IMR-90 (cell line): ENCODE measurements around the gene MROH2A. TPM values are rescaled to one million over a fixed set of nuclear protein-coding genes. Genes with fewer than 3 reads are reported as not detected.

Source experiments
- ATAC-seq: fragments of 200-7000 bp; cut with Tn5 transposase; 2 replicates; pipeline ENCODE4 v1.9.1; 2020; ENCODE audit warnings: low read depth, mild to moderate bottlenecking, moderate library complexity
- BruUV-seq: library from RNA; stranded (reverse); fragments of 400-500 nt; replicated peaks from 2 replicates; lab custom pipeline; 2021; lab: Mats Ljungman, UMichigan
- CTCF ChIA-PET: fragments of 300-600 bp; formaldehyde crosslinking; extraction: SDS; loops from one replicate; lab custom pipeline; 2021; ENCODE audit warnings: antibody characterized with exemption; lab: Yijun Ruan, JAX
- POLR2A ChIA-PET: fragments of 300-600 bp; sonication (Branson Sonifier 250); formaldehyde crosslinking; loops from one replicate; lab custom pipeline; 2022; ENCODE audit warnings: antibody characterized with exemption; ENCODE audit not compliant: unreplicated experiment; lab: Charles Lee
- DNase-seq: peaks from one replicate; pipeline ENCODE4 v3.0.0; 2013
- H2AFZ ChIP-seq: replicated peaks from 2 replicates; pipeline ENCODE3; 2013; ENCODE audit warnings: low read length, mild to moderate bottlenecking; ENCODE audit not compliant: poor library complexity
- H2AK5ac ChIP-seq: 2 replicates; pipeline ENCODE4 v1.6.1; 2013; ENCODE audit warnings: low read depth, low read length, inconsistent platforms
- H2AK9ac ChIP-seq: replicated peaks from 2 replicates; pipeline ENCODE3; 2013; ENCODE audit warnings: mild to moderate bottlenecking, low read depth, low read length, moderate library complexity; ENCODE audit not compliant: poor library complexity
- H2BK120ac ChIP-seq: 2 replicates; pipeline ENCODE4 v1.6.1; 2013; ENCODE audit warnings: low read depth, low read length, inconsistent platforms
- H2BK15ac ChIP-seq: 3 replicates; pipeline ENCODE4 v1.6.1; 2013; ENCODE audit warnings: low read depth, low read length, inconsistent platforms
- H2BK20ac ChIP-seq: 2 replicates; pipeline ENCODE4 v1.6.1; 2013; ENCODE audit warnings: low read depth, mild to moderate bottlenecking, inconsistent platforms, low read length, moderate library complexity
- H2BK5ac ChIP-seq: 2 replicates; pipeline ENCODE4 v1.6.1; 2013; ENCODE audit warnings: mild to moderate bottlenecking, low read depth, low read length, inconsistent platforms; ENCODE audit not compliant: poor library complexity, severe bottlenecking
- H3K14ac ChIP-seq: replicated peaks from 2 replicates; pipeline ENCODE4 v1.6.1; 2013; ENCODE audit warnings: low read depth, low read length, inconsistent platforms
- H3K18ac ChIP-seq: 2 replicates; pipeline ENCODE4 v1.6.1; 2013; ENCODE audit warnings: low read depth, low read length, control low read depth
- H3K23ac ChIP-seq: 2 replicates; pipeline ENCODE4 v1.6.1; 2013; ENCODE audit warnings: low read depth, low read length, inconsistent platforms
- H3K27ac ChIP-seq: 2 replicates; pipeline ENCODE4 v1.5.1; 2013; ENCODE audit warnings: mild to moderate bottlenecking, control low read depth, low read length; ENCODE audit not compliant: insufficient read depth
- H3K27me3 ChIP-seq: 2 replicates; pipeline ENCODE4 v1.6.1; 2013; ENCODE audit warnings: low read length; ENCODE audit not compliant: control insufficient read depth, insufficient read depth
- H3K36me3 ChIP-seq: 2 replicates; pipeline ENCODE4 v1.6.1; 2013; ENCODE audit warnings: low read length, mixed read lengths; ENCODE audit not compliant: control insufficient read depth, insufficient read depth
- H3K4ac ChIP-seq: 2 replicates; pipeline ENCODE4 v1.6.1; 2013; ENCODE audit warnings: low read depth, low read length, inconsistent platforms
- H3K4me1 ChIP-seq: 2 replicates; pipeline ENCODE4 v1.6.1; 2013; ENCODE audit warnings: low read length, mixed read lengths; ENCODE audit not compliant: control insufficient read depth, insufficient read depth
- H3K4me2 ChIP-seq: 2 replicates; pipeline ENCODE4 v1.6.1; 2013; ENCODE audit warnings: low read depth, mild to moderate bottlenecking, control low read depth, low read length, moderate library complexity
- H3K4me3 ChIP-seq: 2 replicates; pipeline ENCODE4 v1.5.1; 2013; ENCODE audit warnings: low read depth, mild to moderate bottlenecking, control low read depth, low read length, moderate library complexity; ENCODE audit not compliant: insufficient read depth
- H3K56ac ChIP-seq: 2 replicates; pipeline ENCODE4 v1.6.1; 2013; ENCODE audit warnings: low read length, inconsistent platforms; ENCODE audit not compliant: insufficient read depth; ENCODE audit errors: extremely low read depth
- H3K79me1 ChIP-seq, 2 experiments: 2 replicates each; pipeline ENCODE4 v1.6.1; 2013; ENCODE audit warnings: low read length in 2 of 2, inconsistent platforms in 1 of 2, low read depth in 1 of 2
- H3K9ac ChIP-seq: 2 replicates; pipeline ENCODE4 v1.6.1; 2013; ENCODE audit warnings: low read depth, low read length, control low read depth
- H3K9me1 ChIP-seq: 2 replicates; pipeline ENCODE4 v1.6.1; 2013; ENCODE audit warnings: low read length, inconsistent platforms; ENCODE audit not compliant: insufficient read depth
- H3K9me3 ChIP-seq: 2 replicates; pipeline ENCODE4 v1.6.1; 2013; ENCODE audit warnings: low read length; ENCODE audit not compliant: control insufficient read depth, insufficient read depth
- H4K20me1 ChIP-seq: 2 replicates; pipeline ENCODE4 v1.6.1; 2013; ENCODE audit warnings: low read length, inconsistent platforms; ENCODE audit not compliant: insufficient read depth
- H4K5ac ChIP-seq: 2 replicates; pipeline ENCODE4 v1.6.1; 2013; ENCODE audit warnings: mild to moderate bottlenecking, low read depth, low read length, control low read depth
- H4K8ac ChIP-seq, 2 experiments: 2 replicates each; pipeline ENCODE4 v1.6.1; 2013; ENCODE audit warnings: low read depth in 2 of 2, low read length in 2 of 2, control low read depth in 1 of 2, inconsistent platforms in 1 of 2
- H4K91ac ChIP-seq: 2 replicates; pipeline ENCODE4 v1.6.1; 2013; ENCODE audit warnings: low read depth, low read length, inconsistent platforms; ENCODE audit not compliant: insufficient read depth
- BHLHE40 ChIP-seq: fragments of 150-350 bp; IDR thresholded peaks from 2 replicates; pipeline ENCODE4 v1.6.1; 2016; ENCODE audit warnings: mild to moderate bottlenecking, low read depth, low read length
- CEBPB ChIP-seq: IDR thresholded peaks from 2 replicates; pipeline ENCODE4 v1.6.1; 2012; ENCODE audit warnings: low read depth, low read length, improper control_type of control experiment
- CTCF ChIP-seq: conservative IDR thresholded peaks from 2 replicates; pipeline ENCODE4 v1.5.1; 2012; ENCODE audit warnings: mild to moderate bottlenecking, low read depth, low read length, improper control_type of control experiment
- ELK1 ChIP-seq: fragments of 150-350 bp; IDR thresholded peaks from 2 replicates; pipeline ENCODE4 v1.6.1; 2016; ENCODE audit warnings: low read depth, mild to moderate bottlenecking, low read length, moderate library complexity, borderline replicate concordance
- FOS ChIP-seq: fragments of 150-350 bp; IDR thresholded peaks from 2 replicates; pipeline ENCODE4 v1.6.1; 2016; ENCODE audit warnings: low read depth, low read length
- MAFK ChIP-seq: IDR thresholded peaks from 2 replicates; pipeline ENCODE4 v1.6.1; 2012; ENCODE audit warnings: low read depth, low read length, improper control_type of control experiment
- MAZ ChIP-seq: IDR thresholded peaks from 2 replicates; pipeline ENCODE4 v1.6.1; 2012; ENCODE audit warnings: low read depth, mild to moderate bottlenecking, low read length, improper control_type of control experiment, moderate library complexity, borderline replicate concordance
- MXI1 ChIP-seq: IDR thresholded peaks from 2 replicates; pipeline ENCODE4 v1.6.1; 2012; ENCODE audit warnings: low read depth, mild to moderate bottlenecking, low read length, moderate library complexity, borderline replicate concordance
- NFE2L2 ChIP-seq: fragments of 150-350 bp; IDR thresholded peaks from 2 replicates; pipeline ENCODE4 v1.6.1; 2016; ENCODE audit warnings: low read depth, mild to moderate bottlenecking, low read length
- POLR2A ChIP-seq: IDR thresholded peaks from 2 replicates; pipeline ENCODE4 v1.6.1; 2012; ENCODE audit warnings: mild to moderate bottlenecking, low read depth, low read length
- RFX5 ChIP-seq: IDR thresholded peaks from 2 replicates; pipeline ENCODE4 v1.8.0; 2012; ENCODE audit warnings: low read depth, mild to moderate bottlenecking, low read length, moderate library complexity
- SMC3 ChIP-seq: fragments of 150-350 bp; IDR thresholded peaks from 2 replicates; pipeline ENCODE4 v1.6.1; 2016; ENCODE audit warnings: low read depth, mild to moderate bottlenecking, antibody characterized with exemption, low read length, moderate library complexity
- USF2 ChIP-seq: fragments of 150-350 bp; IDR thresholded peaks from 2 replicates; pipeline ENCODE4 v1.6.1; 2017; ENCODE audit warnings: mild to moderate bottlenecking, antibody characterized with exemption, low read length, low read depth
- WGBS, 2 experiments: methylation state at CpG; one replicate each; pipeline versions ENCODE4 v1.1.5 to v1.1.7; 2013; ENCODE audit warnings: missing lambda C conversion rate in 2 of 2; ENCODE audit not compliant: insufficient read length in 1 of 2; ENCODE audit errors: extremely low coverage in 2 of 2; 5-methylcytosine and 5-hydroxymethylcytosine counted together
- dilution Hi-C: fragments of 300-500 bp; cut with HindIII; formaldehyde crosslinking; loops from one replicate; pipeline ENCODE4 v1.14.3; 2018; ENCODE audit warnings: low sequenced_read_pairs; ENCODE audit not compliant: unreplicated experiment
- in situ Hi-C: fragments of 300-500 bp; cut with MboI; formaldehyde crosslinking; loops from 3 replicates; pipeline ENCODE4 v1.14.3; 2019; ENCODE audit warnings: low sequenced_read_pairs, inconsistent platforms, mixed read lengths
- intact Hi-C: fragments of 100-400 bp; cut with micrococcal nuclease; formaldehyde crosslinking; loops from 2 replicates; pipeline ENCODE4 v1.10.0; 2022
- polyA plus RNA-seq, 3 experiments: library from polyadenylated mRNA; depleted of rRNA; stranded (reverse); fragments of >200 nt; gene quantifications; 2 replicates each; pipeline ENCODE4 v1.2.3, GENCODE V29; 2012; ENCODE audit warnings: low replicate concordance in 1 of 3
- total RNA-seq: library from RNA; depleted of rRNA; stranded (reverse); fragments of >200 nt; gene quantifications from 2 replicates; pipeline ENCODE4 v1.2.3, GENCODE V29; 2012

MROH2A gene
- total and polyA plus RNA-seq, 2 of the 4 experiments (the other 2 are of a cell fraction): not detected

GRCh38 chr2:233758849-233759248, 19.3 kb upstream of the MROH2A start:
- TF ChIP-seq NFE2L2 (no peak), SMC3 (no peak), FOS (no peak), RFX5 (no peak), CTCF (no peak), MXI1 (no peak), BHLHE40 (no peak), MAZ (no peak), MAFK (no peak), ELK1 (no peak), CEBPB (no peak), POLR2A (no peak), USF2 (no peak)
- POLR2A ChIA-PET: no interaction called here
- 69% methylated on average over 2 of the region's 2 CpGs; no CpG with 5 or more reads in 1 of the 2 experiments for WGBS, 2 experiments
- no peak overlapping the region for H3K56ac ChIP-seq
- ATAC-seq (no peak), DNase-seq (peak; percentile 22)
- no peak overlapping the region for H2AK9ac ChIP-seq
- dilution Hi-C loops (no loop called here), in situ Hi-C loops (no loop called here), intact Hi-C loops (no loop called here)
- H4K20me1 ChIP-seq: no peaks in the 10 kb centered on the region
- no peak overlapping the region for H2BK5ac ChIP-seq
- no peak overlapping the region for H3K9ac ChIP-seq
- H2AFZ ChIP-seq: no peak overlapping the region
- H2BK15ac ChIP-seq: no peak overlapping the region; the same call in 2 of the 3 replicates
- H4K8ac ChIP-seq: no peak overlapping the region
- no peak overlapping the region for H3K14ac ChIP-seq
- H2AK5ac ChIP-seq: no peak overlapping the region
- no peaks in the 10 kb centered on the region for H3K36me3 ChIP-seq
- no peak overlapping the region for H4K91ac ChIP-seq
- H3K18ac ChIP-seq: no peak overlapping the region
- H2BK120ac ChIP-seq: no peak overlapping the region
- H2BK20ac ChIP-seq: no peak overlapping the region
- H3K4ac ChIP-seq: peak overlapping the region; percentile 20; the same call in 1 of the 2 replicates
- H3K9me1 ChIP-seq: no peaks in the 10 kb centered on the region
- no peak overlapping the region for H3K4me3 ChIP-seq
- no peak overlapping the region for H3K27ac ChIP-seq
- no peaks in the 10 kb centered on the region for H3K9me3 ChIP-seq
- BruUV-seq: no TSS peak
- H3K27me3 ChIP-seq: no peaks in the 10 kb centered on the region
- peaks cover 7% of the 10 kb centered on the region for H3K4me1 ChIP-seq
- no peak overlapping the region for H3K23ac ChIP-seq
- no peaks in the 10 kb centered on the region for H3K79me1 ChIP-seq
- CTCF ChIA-PET: no interaction called here
- no peak overlapping the region for H4K5ac ChIP-seq
- no peak overlapping the region for H3K4me2 ChIP-seq
